Activated B cell treated with CpG ODN at 0.5 μM for 24 hours (primary cell): ENCODE data around the gene PRKX. TPM values are rescaled to one million over a fixed set of nuclear protein-coding genes. Genes with fewer than 3 reads are reported as not detected.
"Not testable (repeated sequence)": the region's sequence is repeated elsewhere in the genome, so short reads cannot be mapped to it uniquely, and the experiment has no call there.

ENCODE experiments used
- ATAC-seq: fragments of 200-7000 bp; cut with Tn5 transposase; one replicate; pipeline ENCODE4 v1.10.0; 2021; ENCODE audit warnings: low read depth, mild to moderate bottlenecking, moderate library complexity
- CTCF ChIA-PET: fragments of 350-600 bp; sonication (Branson Sonifier 250); formaldehyde crosslinking; loops from one replicate; lab custom pipeline; 2021; ENCODE audit warnings: antibody characterized with exemption; lab: Charles Lee
- POLR2A ChIA-PET: fragments of 350-600 bp; sonication (Branson Sonifier 250); formaldehyde crosslinking; loops from one replicate; lab custom pipeline; 2021; ENCODE audit warnings: antibody characterized with exemption; lab: Charles Lee
- DNase-seq: peaks from one replicate; pipeline ENCODE4 v3.0.0; 2022
- H3K27ac Mint-ChIP-seq: one replicate; pipeline ENCODE4 v1.8.0; 2020; ENCODE audit warnings: mixed read lengths
- H3K27me3 Mint-ChIP-seq: one replicate; pipeline ENCODE4 v1.8.0; 2021; ENCODE audit warnings: mixed read lengths
- H3K36me3 Mint-ChIP-seq: one replicate; pipeline ENCODE4 v1.8.0; 2021; ENCODE audit warnings: low read depth, mixed read lengths
- H3K4me1 Mint-ChIP-seq: one replicate; pipeline ENCODE4 v1.8.0; 2021; ENCODE audit warnings: mixed read lengths
- H3K4me3 Mint-ChIP-seq: one replicate; pipeline ENCODE4 v1.8.0; 2020; ENCODE audit warnings: mild to moderate bottlenecking, mixed read lengths
- H3K9me3 Mint-ChIP-seq: one replicate; pipeline ENCODE4 v1.8.0; 2020; ENCODE audit warnings: mixed read lengths
- CTCF ChIP-seq: fragments of 200-600 bp; IDR thresholded peaks from one replicate; pipeline ENCODE4 v1.8.0; 2022; ENCODE audit warnings: antibody characterized with exemption, mild to moderate bottlenecking
- intact Hi-C: fragments of 100-400 bp; cut with micrococcal nuclease; formaldehyde crosslinking; loops from one replicate; pipeline ENCODE4 v1.15.1; 2024
- total RNA-seq: library from RNA; stranded (reverse); gene quantifications from 2 replicates; pipeline ENCODE4 v1.2.3, GENCODE V29; 2022

Gene PRKX
- total RNA-seq, 1 donor from 2014 or later, result 23.9 TPM

- CTCF ChIA-PET, result no interaction called here
- no peak for TF ChIP-seq CTCF
- no peaks in the 10 kb centered on the region for H3K4me1 Mint-ChIP-seq
- POLR2A ChIA-PET, result no interaction called here
- no peak overlapping the region for H3K4me3 Mint-ChIP-seq
- H3K27ac Mint-ChIP-seq, result no peak overlapping the region
- no peaks in the 10 kb centered on the region for H3K9me3 Mint-ChIP-seq
- DNase-seq, result no peak
- intact Hi-C loops, result no loop called here
- ATAC-seq, result no peak
- H3K27me3 Mint-ChIP-seq, result no peaks in the 10 kb centered on the region
- H3K36me3 Mint-ChIP-seq, result no peaks in the 10 kb centered on the region
These were observed 150.0 kb downstream of the PRKX start for GRCh38 chrX:3563451-3563850.

DNA sequence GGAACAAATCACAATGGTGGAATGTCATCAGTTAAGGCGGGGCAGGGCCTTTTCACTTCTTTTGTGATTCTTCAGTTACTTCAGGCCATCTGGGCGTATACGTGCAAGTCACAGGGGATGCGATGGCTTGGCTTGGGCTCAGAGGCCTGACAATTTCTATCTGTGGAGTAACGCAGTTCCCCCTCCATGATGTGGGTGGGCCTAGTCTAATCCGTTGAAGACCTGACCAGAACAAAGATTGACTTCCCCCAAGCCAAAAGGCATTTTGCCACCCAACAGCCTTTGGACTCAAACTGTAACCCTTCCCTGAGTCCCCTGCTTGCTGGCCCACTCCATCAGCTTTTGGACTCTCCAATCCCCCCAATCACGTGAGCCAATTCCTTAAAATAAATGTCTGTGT is 153.4 kb downstream of the PRKX start:
- H3K4me3 Mint-ChIP-seq, H3K36me3 Mint-ChIP-seq, DNase-seq, H3K9me3 Mint-ChIP-seq, POLR2A ChIA-PET, H3K27ac Mint-ChIP-seq, ATAC-seq, CTCF ChIA-PET, H3K27me3 Mint-ChIP-seq, H3K4me1 Mint-ChIP-seq, intact Hi-C loops: not testable (repeated sequence)
